NT2/D1 (cell line): ENCODE results near the gene CDHR3.

Experiments
- SUZ12 ChIP-seq: IDR thresholded peaks from 2 replicates; pipeline ENCODE4 v1.6.1; 2011; ENCODE audit not compliant: insufficient read length, insufficient read depth; ENCODE audit errors: extremely low read depth
- YY1 ChIP-seq: IDR thresholded peaks from 2 replicates; pipeline ENCODE4 v1.6.1; 2011; ENCODE audit not compliant: insufficient read length, insufficient read depth
- ZNF274 ChIP-seq: IDR thresholded peaks from 2 replicates; pipeline ENCODE4 v1.6.1; 2011; ENCODE audit warnings: mild to moderate bottlenecking, low read depth, low read length

DNA sequence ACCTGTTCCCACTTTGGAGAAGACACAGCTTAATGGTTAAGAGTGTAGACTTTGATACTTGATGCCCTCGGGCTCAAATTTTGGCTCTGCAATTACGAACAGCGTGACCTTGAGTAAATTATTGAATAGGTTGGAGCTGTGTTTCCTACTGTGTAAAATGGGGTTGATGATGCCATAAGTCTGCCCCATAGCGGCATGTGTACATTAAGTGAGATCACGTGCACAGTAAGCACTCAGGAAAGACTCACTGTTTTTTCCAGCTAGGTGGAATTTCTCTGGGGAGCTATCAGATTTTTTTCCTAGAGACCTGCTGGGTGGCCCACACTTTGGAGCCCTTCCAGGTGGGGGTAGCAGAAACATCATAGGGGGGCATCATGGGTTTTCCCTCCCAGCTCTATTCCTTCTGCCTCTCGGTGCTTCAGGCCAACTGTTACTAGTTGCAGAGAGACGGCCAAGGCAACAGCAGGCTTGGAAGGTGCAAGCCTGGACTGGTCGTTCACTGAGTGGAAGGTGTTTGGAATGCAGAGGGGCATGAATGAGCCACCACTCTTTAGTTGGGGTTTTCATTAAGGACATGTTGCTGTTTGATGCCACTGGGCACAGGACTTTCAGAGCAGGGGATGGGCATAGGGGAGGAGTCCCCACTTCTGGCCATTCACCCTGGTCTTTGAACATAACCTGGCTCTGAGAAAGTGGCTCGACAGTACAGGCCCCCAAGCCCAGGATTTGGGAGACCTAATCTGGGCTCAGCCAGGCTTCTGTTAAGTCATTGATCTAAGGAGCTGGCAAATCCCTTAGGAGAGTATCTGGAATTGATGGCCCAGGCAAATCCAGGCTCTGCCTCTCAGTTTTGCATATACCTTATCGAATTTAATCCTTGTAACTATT is 85.0 kb downstream of the CDHR3 start:
- TF ChIP-seq ZNF274 (no peak), SUZ12 (no peak), YY1 (no peak)
